CD14-positive monocyte (primary cell): Measurements from ENCODE around the gene TEX261. TPM values are rescaled to one million over a fixed set of nuclear protein-coding genes. Genes with fewer than 3 reads are reported as not detected.

Experiments used
- DNase-seq, 3 donors: peaks; one replicate each; pipeline ENCODE4 v3.0.0-alpha.2; 2011 to 2022
- H2AFZ ChIP-seq: 2 replicates; pipeline ENCODE4 v1.6.0; 2012; ENCODE audit warnings: mild to moderate bottlenecking, low read depth, low read length, inconsistent platforms; ENCODE audit not compliant: insufficient read depth, poor library complexity, severe bottlenecking
- H3K27ac ChIP-seq, 2 donors: 1 replicate in 1 of 2; 2 replicates in 1 of 2; pipeline ENCODE4 v1.5.1; 2012 to 2013; ENCODE audit warnings: low read length in 2 of 2, control low read depth in 1 of 2, inconsistent platforms in 1 of 2, low read depth in 1 of 2, mild to moderate bottlenecking in 1 of 2
- H3K27me3 ChIP-seq, 2 donors: one replicate each; pipeline versions ENCODE4 v1.6.0 to v1.6.1; 2011 to 2013; ENCODE audit warnings: low read length in 2 of 2; ENCODE audit not compliant: control insufficient read depth in 2 of 2, insufficient read depth in 2 of 2
- H3K36me3 ChIP-seq, 2 donors: replicated peaks in 1 of 2; 1 replicate in 1 of 2; 2 replicates in 1 of 2; pipeline versions ENCODE4 v1.5.1 to v1.6.1; 2012 to 2013; ENCODE audit warnings: low read length in 2 of 2, control low read depth in 1 of 2, inconsistent platforms in 1 of 2, mild to moderate bottlenecking in 1 of 2; ENCODE audit not compliant: insufficient read depth in 2 of 2, control insufficient read depth in 1 of 2
- H3K4me1 ChIP-seq, 2 donors: 1 replicate in 1 of 2; 2 replicates in 1 of 2; pipeline versions ENCODE4 v1.5.1 to v1.6.1; 2012 to 2013; ENCODE audit warnings: low read length in 2 of 2, control low read depth in 1 of 2, inconsistent platforms in 1 of 2, mild to moderate bottlenecking in 1 of 2, moderate library complexity in 1 of 2; ENCODE audit not compliant: insufficient read depth in 2 of 2, control insufficient read depth in 1 of 2
- H3K4me2 ChIP-seq: replicated peaks from 2 replicates; pipeline ENCODE3; 2012; ENCODE audit warnings: low read length, moderate library complexity, mild to moderate bottlenecking; ENCODE audit not compliant: poor library complexity, severe bottlenecking; ENCODE audit errors: extremely low read depth
- H3K4me3 ChIP-seq, 3 experiments: fragments of 200-600 bp in 1 of 3; sonication (generic) in 1 of 3; replicated peaks in 1 of 3; 1 replicate in 2 of 3; 2 replicates in 1 of 3; pipeline ENCODE4 v1.5.1; 2011 to 2013; ENCODE audit warnings: low read length in 3 of 3, mild to moderate bottlenecking in 3 of 3, control low read depth in 2 of 3, low read depth in 2 of 3, inconsistent platforms in 1 of 3, moderate library complexity in 1 of 3
- H3K79me2 ChIP-seq: 2 replicates; pipeline ENCODE4 v1.6.0; 2012; ENCODE audit warnings: mild to moderate bottlenecking, control low read depth, inconsistent platforms, low read length, moderate library complexity; ENCODE audit not compliant: insufficient read depth
- H3K9ac ChIP-seq: 2 replicates; pipeline ENCODE4 v1.6.0; 2017; ENCODE audit warnings: low read length, mild to moderate bottlenecking; ENCODE audit not compliant: insufficient read depth, poor library complexity, severe bottlenecking
- H3K9me3 ChIP-seq, 2 donors: replicated peaks in 1 of 2; 1 replicate in 1 of 2; 2 replicates in 1 of 2; pipeline versions ENCODE4 v1.5.1 to v1.6.1; 2012 to 2013; ENCODE audit warnings: low read length in 2 of 2, control low read depth in 1 of 2; ENCODE audit not compliant: control insufficient read depth in 1 of 2, insufficient read depth in 1 of 2
- H4K20me1 ChIP-seq: 2 replicates; pipeline ENCODE4 v1.6.0; 2012; ENCODE audit warnings: mild to moderate bottlenecking, low read length, control low read depth, moderate library complexity; ENCODE audit not compliant: insufficient read depth
- H3K27ac Mint-ChIP-seq, 7 donors: one replicate each; pipeline ENCODE4 v1.8.0; 2020; ENCODE audit warnings: mild to moderate bottlenecking in 7 of 7, mixed read lengths in 7 of 7, moderate library complexity in 6 of 7, inconsistent platforms in 2 of 7
- H3K27me3 Mint-ChIP-seq, 3 donors: one replicate each; pipeline ENCODE4 v1.8.0; 2021 to 2022; ENCODE audit warnings: low read depth in 3 of 3, mild to moderate bottlenecking in 3 of 3, mixed read lengths in 3 of 3, moderate library complexity in 3 of 3, inconsistent platforms in 1 of 3
- H3K36me3 Mint-ChIP-seq, 2 donors: one replicate each; pipeline ENCODE4 v1.8.0; 2020; ENCODE audit warnings: mixed read lengths in 2 of 2, inconsistent platforms in 1 of 2, mild to moderate bottlenecking in 1 of 2
- H3K4me1 Mint-ChIP-seq: one replicate; pipeline ENCODE4 v1.8.0; 2020; ENCODE audit warnings: mild to moderate bottlenecking, mixed read lengths
- H3K4me3 Mint-ChIP-seq, 2 donors: one replicate each; pipeline ENCODE4 v1.8.0; 2020; ENCODE audit warnings: mild to moderate bottlenecking in 2 of 2, mixed read lengths in 2 of 2, moderate library complexity in 1 of 2
- H3K9me3 Mint-ChIP-seq, 7 donors: one replicate each; pipeline ENCODE4 v1.8.0; 2020 to 2022; ENCODE audit warnings: mixed read lengths in 7 of 7, mild to moderate bottlenecking in 6 of 7, moderate library complexity in 6 of 7, inconsistent platforms in 2 of 7
- CTCF ChIP-seq: fragments of 200-600 bp; IDR thresholded peaks from one replicate; pipeline ENCODE4 v1.8.0; 2022; ENCODE audit warnings: antibody characterized with exemption, mild to moderate bottlenecking
- WGBS: methylation state at CpG from one replicate; pipeline ENCODE4 v1.1.5; 2013; ENCODE audit warnings: missing lambda C conversion rate; ENCODE audit not compliant: insufficient coverage; 5-methylcytosine and 5-hydroxymethylcytosine counted together
- intact Hi-C, 2 donors: fragments of 100-400 bp; cut with micrococcal nuclease; formaldehyde crosslinking; loops; one replicate each; pipeline versions ENCODE4 v1.15.0 to v1.15.1; 2023
- polyA plus RNA-seq, 3 donors: library from polyadenylated mRNA; depleted of rRNA in 1 of 3; unstranded in 2 of 3; stranded (reverse) in 1 of 3; fragments of 300-500 nt in 2 of 3; fragments of >200 nt in 1 of 3; fragmentation: Illumina TruSeq in 2 of 3; gene quantifications; 1 replicate in 2 of 3; 2 replicates in 1 of 3; pipeline ENCODE4 v1.2.3, GENCODE V29; 2012 to 2021

Gene TEX261
- polyA plus RNA-seq, 3 donors: 20.1 to 32.2 (median 30.6) TPM

GRCh38 chr2:70984576-70985282, 9.9 kb downstream of the TEX261 start:
- Mint-ChIP-seq H3K27me3 (peaks cover under 1% of the 10 kb centered on the region in 3 donors), H3K36me3 (peaks cover 57 to 59% of the 10 kb centered on the region in 2 donors), H3K4me1 (peaks cover 20% of the 10 kb centered on the region), H3K27ac (no peak overlapping the region), H3K4me3 (no peak overlapping the region), H3K9me3 (peaks cover 0 to 3% (median 0%) of the 10 kb centered on the region in 7 donors)
- peaks cover 0 to 1% of the 10 kb centered on the region in 2 donors for H3K27me3 ChIP-seq
- H3K9me3 ChIP-seq: no peaks in the 10 kb centered on the region
- peaks cover 7 to 10% of the 10 kb centered on the region in 2 donors for H3K4me1 ChIP-seq
- 5% methylated on average over 27 of the region's 32 CpGs for WGBS
- H3K36me3 ChIP-seq: peaks cover 34 to 39% of the 10 kb centered on the region in 2 donors
- no peak overlapping the region for H2AFZ ChIP-seq
- no peak overlapping the region for H3K27ac ChIP-seq
- DNase-seq: peak; percentile 61 to 73 (median 69)
- intact Hi-C loops: no loop called here
- no peaks in the 10 kb centered on the region for H3K79me2 ChIP-seq
- H3K4me3 ChIP-seq: no peak overlapping the region
- H3K4me2 ChIP-seq: peak overlapping the region; percentile 8
- H3K9ac ChIP-seq: no peak overlapping the region
- peak; percentile 95 for TF ChIP-seq CTCF
- H4K20me1 ChIP-seq: peaks cover 29% of the 10 kb centered on the region

- TF ChIP-seq CTCF: no peak
- H3K27ac ChIP-seq: no peak overlapping the region
- peaks cover 5 to 6% (median 6%) of the 10 kb centered on the region in 3 donors for H3K27me3 Mint-ChIP-seq
- H3K4me3 Mint-ChIP-seq: no peak overlapping the region
- no peaks in the 10 kb centered on the region for H3K79me2 ChIP-seq
- intact Hi-C loops: no loop called here
- H3K4me3 ChIP-seq: no peak overlapping the region
- H3K9me3 Mint-ChIP-seq: peaks cover 0 to 3% (median 0%) of the 10 kb centered on the region in 7 donors
- peaks cover 29 to 33% of the 10 kb centered on the region in 2 donors for H3K36me3 ChIP-seq
- 22% methylated on average over 3 of the region's 3 CpGs for WGBS
- H3K4me1 ChIP-seq: peaks cover 7 to 11% of the 10 kb centered on the region in 2 donors
- no peak for DNase-seq
- H3K4me1 Mint-ChIP-seq: peaks cover 22% of the 10 kb centered on the region
- no peaks in the 10 kb centered on the region for H3K9me3 ChIP-seq
- H3K4me2 ChIP-seq: no peak overlapping the region
- H3K9ac ChIP-seq: no peak overlapping the region
- H4K20me1 ChIP-seq: peaks cover 29% of the 10 kb centered on the region
- H3K27ac Mint-ChIP-seq: no peak overlapping the region
- H3K27me3 ChIP-seq: peaks cover under 1 to 6% of the 10 kb centered on the region in 2 donors
- H3K36me3 Mint-ChIP-seq: peaks cover 51 to 56% of the 10 kb centered on the region in 2 donors
- H2AFZ ChIP-seq: no peak overlapping the region
Observed at GRCh38 chr2:70984228-70984575, 10.5 kb downstream of the TEX261 start.
